HL-60 (cell line): ENCODE measurements around the gene STAB2.

ENCODE experiments used
- DNase-seq, 2 experiments: peaks; one replicate each; pipeline ENCODE4 v3.0.0-alpha.2; 2010 to 2020; ENCODE audit warnings: low read depth in 1 of 2, low spot score in 1 of 2
- H3K27ac ChIP-seq: fragments of 250-450 bp; sonication (Bioruptor Pico); replicated peaks from 2 replicates; pipeline ENCODE4 v1.5.1; 2020; ENCODE audit warnings: mild to moderate bottlenecking, moderate library complexity
- H3K27me3 ChIP-seq: fragments of 250-450 bp; sonication (Bioruptor Pico); 2 replicates; pipeline ENCODE4 v1.5.1; 2021; ENCODE audit warnings: mild to moderate bottlenecking, moderate library complexity; ENCODE audit not compliant: insufficient read depth, poor library complexity, severe bottlenecking
- H3K4me3 ChIP-seq: replicated peaks from 2 replicates; pipeline ENCODE4 v1.5.1; 2011; ENCODE audit warnings: mild to moderate bottlenecking, control low read depth, low read length; ENCODE audit not compliant: insufficient read depth
- CTCF ChIP-seq: IDR thresholded peaks from one replicate; pipeline ENCODE4 v1.5.1; 2011; ENCODE audit warnings: low read length, control low read depth, inconsistent platforms; ENCODE audit not compliant: insufficient read depth
- GABPA ChIP-seq: IDR thresholded peaks from 2 replicates; pipeline ENCODE4 v1.6.1; 2012; ENCODE audit warnings: low read depth
- POLR2AphosphoS5 ChIP-seq: IDR thresholded peaks from 2 replicates; pipeline ENCODE4 v1.6.1; 2012; ENCODE audit warnings: low read depth
- REST ChIP-seq: IDR thresholded peaks from 2 replicates; pipeline ENCODE4 v1.6.1; 2012; ENCODE audit warnings: low read depth; ENCODE audit not compliant: insufficient replicate concordance
- SPI1 ChIP-seq: IDR thresholded peaks from 2 replicates; pipeline ENCODE4 v1.6.1; 2012; ENCODE audit warnings: low read depth, mild to moderate bottlenecking, borderline replicate concordance

STAB2 gene

GRCh38 chr12:103673487-103673886 is 86.4 kb downstream of the STAB2 start:
- no peak overlapping the region for H3K27ac ChIP-seq
- H3K4me3 ChIP-seq: no peak overlapping the region
- DNase-seq: no peak

GRCh38 chr12:103673891-103674375 is 86.9 kb downstream of the STAB2 start:
- no peaks in the 10 kb centered on the region for H3K27me3 ChIP-seq
- no peak overlapping the region for H3K27ac ChIP-seq
- no peak for TF ChIP-seq SPI1
- no peak for TF ChIP-seq REST
- TF ChIP-seq POLR2AphosphoS5: no peak
- TF ChIP-seq GABPA: no peak
- no peak overlapping the region for H3K4me3 ChIP-seq
- no peak for DNase-seq

More at GRCh38 chr12:103673487-103673886, 86.4 kb downstream of the STAB2 start:
- H3K27me3 ChIP-seq: no peaks in the 10 kb centered on the region
- no peak for TF ChIP-seq GABPA
- no peak for TF ChIP-seq CTCF
- TF ChIP-seq SPI1: no peak
- no peak for TF ChIP-seq REST
- TF ChIP-seq POLR2AphosphoS5: no peak

- Histone ChIP-seq H3K4me3 (no peak overlapping the region), H3K27me3 (no peaks in the 10 kb centered on the region), H3K27ac (no peak overlapping the region)
- DNase-seq: no peak
- no peak for TF ChIP-seq CTCF
- no peak for TF ChIP-seq GABPA
- no peak for TF ChIP-seq SPI1
- TF ChIP-seq REST: no peak
- no peak for TF ChIP-seq POLR2AphosphoS5
These were observed 89.8 kb downstream of the STAB2 start for GRCh38 chr12:103676893-103677292.
